Effector CD4-positive, alpha-beta T cell (primary cell): ENCODE results near the gene CATSPERZ.
A peak's percentile ranks its signal among the peaks of the same experiment; 100 is the strongest.

ENCODE experiments used
- DNase-seq: peaks from one replicate; pipeline ENCODE4 v3.0.0-alpha.2; 2020

The CATSPERZ gene

GRCh38 chr11:64264371-64264852 lies 35.7 kb upstream of the CATSPERZ start:
- no peak for DNase-seq

- DNase-seq: no peak
Measured at GRCh38 chr11:64265176-64266160, 34.7 kb upstream of the CATSPERZ start.

GRCh38 chr11:64266339-64266738 lies 33.8 kb upstream of the CATSPERZ start:
- no peak for DNase-seq

GRCh38 chr11:64267207-64267945 lies 32.8 kb upstream of the CATSPERZ start:
- no peak for DNase-seq

GRCh38 chr11:64268025-64268892 lies 31.9 kb upstream of the CATSPERZ start:
- DNase-seq: no peak

- no peak for DNase-seq
Measured at GRCh38 chr11:64268893-64269539, 31.1 kb upstream of the CATSPERZ start.

- DNase-seq: peak; percentile 96
Measured at GRCh38 chr11:64269540-64270220, 30.5 kb upstream of the CATSPERZ start.

GRCh38 chr11:64275031-64275800 lies 24.9 kb upstream of the CATSPERZ start:
- DNase-seq: no peak

GRCh38 chr11:64275841-64276240 lies 24.3 kb upstream of the CATSPERZ start:
- DNase-seq: no peak

GRCh38 chr11:64276653-64277431 lies 23.3 kb upstream of the CATSPERZ start:
- DNase-seq: no peak

GRCh38 chr11:64278576-64279190 lies 21.5 kb upstream of the CATSPERZ start:
- no peak for DNase-seq

GRCh38 chr11:64281957-64282770 lies 18.0 kb upstream of the CATSPERZ start:
- no peak for DNase-seq

GRCh38 chr11:64283092-64283491 lies 17.1 kb upstream of the CATSPERZ start:
- DNase-seq: no peak

GRCh38 chr11:64284048-64284961 lies 15.9 kb upstream of the CATSPERZ start, which contains the start of gene BAD:
TSS of gene BAD (minus strand) at chr11:64284665. CDS start at chr11:64284368, 297 bp downstream.
- DNase-seq: peak; percentile 91

GRCh38 chr11:64284962-64285884 lies 14.9 kb upstream of the CATSPERZ start, which contains the start of gene GPR137:
TSS of gene GPR137 (plus strand) at chr11:64285848. CDS start at chr11:64286525, 677 bp downstream.
- peak; percentile 88 for DNase-seq
